Rectal smooth muscle tissue (tissue), 1 donor: ENCODE data around the gene WIZ.
"Not testable (repeated sequence)": the region's sequence is repeated elsewhere in the genome, so short reads cannot be mapped to it uniquely, and the experiment has no call there.

ENCODE experiments used
- H3K27ac ChIP-seq: one replicate; pipeline ENCODE4 v1.7.0; 2013; ENCODE audit warnings: low read depth, low read length, inconsistent platforms
- H3K27me3 ChIP-seq: one replicate; pipeline ENCODE4 v1.7.0; 2013; ENCODE audit warnings: low read length; ENCODE audit not compliant: control insufficient read depth, insufficient read depth
- H3K36me3 ChIP-seq: one replicate; pipeline ENCODE4 v1.7.0; 2013; ENCODE audit warnings: low read length; ENCODE audit not compliant: control insufficient read depth, insufficient read depth
- H3K4me1 ChIP-seq: one replicate; pipeline ENCODE4 v1.7.0; 2013; ENCODE audit warnings: low read length; ENCODE audit not compliant: control insufficient read depth, insufficient read depth
- H3K4me3 ChIP-seq: one replicate; pipeline ENCODE4 v1.7.0; 2013; ENCODE audit warnings: low read length
- H3K9ac ChIP-seq: one replicate; pipeline ENCODE4 v1.7.0; 2013; ENCODE audit warnings: low read length

WIZ gene

GRCh38 chr19:15418579-15419412, 31.0 kb downstream of the WIZ start, which contains the start of gene AKAP8L:
AKAP8L (minus strand) TSS chr19:15418988; CDS start chr19:15418923, 65 bp downstream.
- peak within 1 kb of the TSS; percentile 81 for H3K9ac ChIP-seq
- peak within 1 kb of the TSS; percentile 97 for H3K4me3 ChIP-seq
- H3K4me1 ChIP-seq, result peaks cover 15% of the 10 kb centered on the region
- peak within 1 kb of the TSS; percentile 76 for H3K27ac ChIP-seq
- H3K36me3 ChIP-seq, result peaks cover 12% of the 10 kb centered on the region
- no peaks in the 10 kb centered on the region for H3K27me3 ChIP-seq

- Histone ChIP-seq H3K36me3 (peaks cover 7% of the 10 kb centered on the region), H3K9ac (peak overlapping the region; percentile 81), H3K27me3 (no peaks in the 10 kb centered on the region), H3K4me3 (peak overlapping the region; percentile 97), H3K27ac (peak overlapping the region; percentile 76), H3K4me1 (peaks cover 17% of the 10 kb centered on the region)
Observed at GRCh38 chr19:15418231-15418578, 31.6 kb downstream of the WIZ start.

- peaks cover 17% of the 10 kb centered on the region for H3K4me1 ChIP-seq
- no peaks in the 10 kb centered on the region for H3K27me3 ChIP-seq
- peak overlapping the region; percentile 81 for H3K9ac ChIP-seq
- peak overlapping the region; percentile 76 for H3K27ac ChIP-seq
- H3K36me3 ChIP-seq, result peaks cover 2% of the 10 kb centered on the region
- H3K4me3 ChIP-seq, result peak overlapping the region; percentile 97
Observed at GRCh38 chr19:15417699-15418098, 32.1 kb downstream of the WIZ start.

- peaks cover 14% of the 10 kb centered on the region for H3K4me1 ChIP-seq
- H3K4me3 ChIP-seq, result no peak overlapping the region
- no peaks in the 10 kb centered on the region for H3K36me3 ChIP-seq
- H3K9ac ChIP-seq, result no peak overlapping the region
- H3K27ac ChIP-seq, result no peak overlapping the region
- no peaks in the 10 kb centered on the region for H3K27me3 ChIP-seq
Observed at GRCh38 chr19:15412832-15413231, 36.9 kb downstream of the WIZ start.

GRCh38 chr19:15411351-15411750, 38.4 kb downstream of the WIZ start:
- H3K4me1 ChIP-seq, H3K36me3 ChIP-seq: not testable (repeated sequence)

GRCh38 chr19:15404780-15405211, 45.0 kb downstream of the WIZ start:
- Histone ChIP-seq H3K27me3 (no peaks in the 10 kb centered on the region), H3K36me3 (peaks cover 23% of the 10 kb centered on the region), H3K4me1 (peaks cover 38% of the 10 kb centered on the region), H3K27ac (peak overlapping the region; percentile 92), H3K4me3 (no peak overlapping the region), H3K9ac (no peak overlapping the region)

More at GRCh38 chr19:15411351-15411750, 38.4 kb downstream of the WIZ start:
- not testable (repeated sequence) for H3K27ac ChIP-seq, H3K9ac ChIP-seq, H3K27me3 ChIP-seq, H3K4me3 ChIP-seq

- peaks cover 38% of the 10 kb centered on the region for H3K4me1 ChIP-seq
- peak overlapping the region; percentile 92 for H3K27ac ChIP-seq
- no peak overlapping the region for H3K9ac ChIP-seq
- H3K4me3 ChIP-seq, result peak overlapping the region; percentile 18
- no peaks in the 10 kb centered on the region for H3K27me3 ChIP-seq
- peaks cover 29% of the 10 kb centered on the region for H3K36me3 ChIP-seq
Observed at GRCh38 chr19:15404097-15404779, 45.5 kb downstream of the WIZ start.

- H3K27ac ChIP-seq, result peak overlapping the region; percentile 92
- H3K27me3 ChIP-seq, result no peaks in the 10 kb centered on the region
- peaks cover 37% of the 10 kb centered on the region for H3K36me3 ChIP-seq
- peak overlapping the region; percentile 6 for H3K4me3 ChIP-seq
- peaks cover 38% of the 10 kb centered on the region for H3K4me1 ChIP-seq
- H3K9ac ChIP-seq, result no peak overlapping the region
Observed at GRCh38 chr19:15403151-15403531, 46.6 kb downstream of the WIZ start.

- Histone ChIP-seq H3K36me3 (peaks cover 42% of the 10 kb centered on the region), H3K9ac (no peak overlapping the region), H3K4me3 (no peak overlapping the region), H3K4me1 (peaks cover 38% of the 10 kb centered on the region), H3K27ac (peak overlapping the region; percentile 92), H3K27me3 (no peaks in the 10 kb centered on the region)
Observed at GRCh38 chr19:15402411-15403150, 47.2 kb downstream of the WIZ start.

- Histone ChIP-seq H3K4me3 (no peak overlapping the region), H3K36me3 (peaks cover 54% of the 10 kb centered on the region), H3K9ac (no peak overlapping the region), H3K27ac (peak overlapping the region; percentile 18), H3K4me1 (peaks cover 38% of the 10 kb centered on the region), H3K27me3 (no peaks in the 10 kb centered on the region)
Observed at GRCh38 chr19:15401397-15401710, 48.4 kb downstream of the WIZ start.

- Histone ChIP-seq H3K9ac (no peak overlapping the region), H3K4me3 (no peak overlapping the region), H3K27ac (peak overlapping the region; percentile 18), H3K36me3 (peaks cover 59% of the 10 kb centered on the region), H3K4me1 (peaks cover 38% of the 10 kb centered on the region), H3K27me3 (no peaks in the 10 kb centered on the region)
Observed at GRCh38 chr19:15400521-15401396, 49.0 kb downstream of the WIZ start.
